Fibroblast of pulmonary artery (primary cell): ENCODE measurements around the gene HOXA11.

Experiments
- DNase-seq: peaks from one replicate; pipeline ENCODE4 v3.0.0-alpha.2; 2010; ENCODE audit warnings: low read depth
- H3K4me3 ChIP-seq: replicated peaks from 2 replicates; pipeline ENCODE4 v1.5.1; 2011; ENCODE audit warnings: low read depth, mild to moderate bottlenecking, control low read depth, low read length, moderate library complexity
- CTCF ChIP-seq: IDR thresholded peaks from 2 replicates; pipeline ENCODE4 v1.5.1; 2011; ENCODE audit warnings: mild to moderate bottlenecking, control low read depth, low read length, inconsistent platforms; ENCODE audit errors: missing control alignments

HOXA11 gene

DNA sequence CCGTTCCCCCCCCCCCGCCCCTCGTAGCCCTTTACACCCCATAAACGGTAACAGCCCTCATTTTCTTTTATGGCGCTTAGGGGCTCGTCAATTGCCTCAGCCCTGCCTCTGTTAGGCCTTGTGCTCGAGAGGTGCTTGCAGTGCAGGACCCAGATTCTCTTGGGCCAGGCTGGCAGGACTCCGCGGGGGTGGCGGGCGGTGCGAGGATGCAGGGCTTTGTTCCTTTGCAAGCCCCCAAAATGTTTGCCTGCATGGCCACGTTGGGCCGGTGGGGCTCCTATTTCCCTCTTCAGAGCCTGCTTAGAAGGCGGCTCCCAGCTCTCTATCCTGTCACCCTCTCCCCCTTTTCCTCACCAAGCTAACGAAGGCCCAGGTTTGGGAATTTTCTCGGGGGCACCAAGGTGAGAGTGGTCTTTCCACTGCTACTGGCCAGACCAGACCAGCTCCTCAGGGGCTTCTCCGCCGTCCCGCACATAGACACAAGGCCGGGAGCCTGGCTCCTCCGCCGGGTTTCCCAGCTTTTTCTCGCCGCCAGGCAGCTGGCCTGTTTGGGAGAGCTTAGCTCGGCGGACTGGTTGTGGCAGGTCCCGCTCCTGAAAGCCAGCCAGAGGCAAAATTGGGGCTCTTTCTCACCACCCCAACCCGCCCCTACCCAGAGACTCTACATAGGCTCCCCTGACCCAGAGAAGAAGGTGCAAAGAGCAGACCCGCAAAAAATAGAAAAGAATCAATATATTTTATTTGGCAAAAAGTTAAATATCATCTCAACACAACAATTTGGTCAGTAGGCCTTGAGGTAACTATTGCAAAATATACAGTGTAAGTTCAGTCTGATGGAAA is 23.1 kb downstream of the HOXA11 start:
- TF ChIP-seq CTCF, result no peak
- DNase-seq, result no peak
- no peak overlapping the region for H3K4me3 ChIP-seq

DNA sequence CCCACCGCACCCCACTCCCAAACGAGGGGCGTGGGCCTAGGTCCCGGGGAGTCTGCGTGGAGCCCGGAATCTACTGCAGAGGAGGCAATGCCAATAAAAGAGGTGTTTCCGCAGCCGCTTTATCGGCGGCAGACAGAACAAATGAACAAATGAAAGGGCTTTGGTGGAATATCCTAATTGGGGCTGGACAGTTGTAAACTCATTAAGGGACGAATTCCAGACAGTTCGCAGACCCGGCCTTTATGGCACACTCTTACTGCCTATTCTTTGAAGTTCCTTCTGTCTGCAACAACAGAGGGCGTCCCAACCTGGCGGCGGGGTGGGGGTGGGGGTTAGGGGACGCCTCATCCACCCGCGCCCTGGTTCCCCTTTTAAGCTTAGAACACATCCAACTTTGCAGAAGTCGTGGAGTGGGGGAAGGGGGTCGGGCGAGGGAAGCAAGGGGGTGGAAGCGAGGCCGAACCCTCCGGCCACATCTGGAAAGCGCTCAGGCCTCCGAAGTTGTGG is 23.8 kb downstream of the HOXA11 start:
- H3K4me3 ChIP-seq, result peak overlapping the region; percentile 48
- no peak for TF ChIP-seq CTCF
- no peak for DNase-seq

DNA sequence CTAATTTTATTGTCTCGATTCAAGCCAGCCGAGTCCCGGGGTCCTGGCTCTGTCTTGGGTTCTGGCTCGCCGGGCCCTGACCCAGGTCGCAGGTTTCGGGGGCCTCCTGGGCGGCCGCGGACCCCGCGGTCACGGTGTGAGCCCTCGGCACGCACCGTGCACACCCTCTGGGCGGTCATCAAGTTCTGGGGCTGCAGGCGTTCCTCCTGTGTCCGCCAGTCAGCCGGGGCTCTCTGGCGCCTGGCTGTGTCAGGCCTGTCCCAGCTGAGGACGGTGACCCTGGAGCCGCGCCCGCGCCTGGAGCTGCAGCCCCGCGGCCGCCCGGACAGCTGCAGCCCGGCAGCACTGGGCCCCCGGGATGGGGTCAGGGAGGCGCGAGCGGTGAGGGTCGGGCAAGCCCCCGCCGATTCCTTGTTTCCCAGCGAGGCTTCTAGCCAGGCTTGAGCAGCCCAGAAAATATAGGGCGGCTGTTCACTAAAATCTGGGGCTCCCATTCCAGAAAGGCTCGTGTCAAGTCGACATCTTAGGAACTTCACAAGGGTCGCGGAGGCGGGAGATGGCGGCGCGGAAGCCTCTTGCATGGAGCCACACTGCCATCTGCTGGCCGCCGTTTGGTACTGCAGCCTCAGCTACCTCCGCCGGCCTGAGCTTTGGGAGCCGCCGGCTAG is 24.4 kb downstream of the HOXA11 start:
- peak; percentile 82 for DNase-seq
- H3K4me3 ChIP-seq, result peak overlapping the region; percentile 48
- peak; percentile 86 for TF ChIP-seq CTCF

GRCh38 chr7:27160145-27160545 is 24.9 kb downstream of the HOXA11 start:
- H3K4me3 ChIP-seq, result no peak overlapping the region
- no peak for DNase-seq
- no peak for TF ChIP-seq CTCF

DNA sequence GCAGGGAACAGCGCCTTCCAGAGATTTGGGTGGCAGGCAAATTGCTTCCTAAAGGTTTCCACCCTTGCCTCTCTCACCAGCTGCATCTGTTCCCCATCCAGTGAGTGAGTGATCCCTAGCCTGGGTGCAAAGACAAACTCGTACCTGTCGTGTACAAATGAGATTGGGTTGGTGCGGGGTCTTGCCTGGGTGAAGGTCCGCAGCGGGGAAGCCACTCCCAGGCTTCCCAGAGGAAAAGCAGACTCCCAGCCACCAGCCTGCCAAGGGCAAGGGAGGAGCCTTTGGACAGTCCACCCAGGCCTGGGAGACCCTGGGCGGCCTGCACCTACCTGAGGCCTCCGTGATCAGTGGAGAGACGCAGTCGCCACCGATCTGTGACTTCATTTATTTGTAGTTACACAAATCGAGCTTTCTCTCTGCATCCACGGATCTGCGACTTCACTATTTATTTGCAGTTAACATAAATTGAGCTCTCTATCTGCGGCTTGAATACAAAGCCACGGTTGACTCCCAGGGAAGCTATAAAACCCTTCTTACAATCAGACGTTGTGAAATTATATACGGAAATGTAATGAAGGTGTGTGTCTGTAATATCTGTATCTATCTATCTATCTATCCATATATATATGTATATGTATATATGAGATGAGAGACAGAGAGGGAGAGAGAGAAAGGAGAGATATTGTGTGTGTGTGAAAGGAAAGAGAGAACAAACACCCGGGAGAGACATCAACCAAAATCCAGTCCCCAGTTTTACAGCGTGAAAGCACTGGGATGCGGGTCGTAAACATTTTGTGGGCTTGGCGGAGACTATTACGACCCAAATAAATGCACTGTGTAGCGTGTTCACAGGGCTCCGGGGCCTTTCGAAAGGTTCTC is 25.5 kb downstream of the HOXA11 start:
- H3K4me3 ChIP-seq, result no peak overlapping the region
- TF ChIP-seq CTCF, result no peak
- DNase-seq, result no peak

- no peak for DNase-seq
- TF ChIP-seq CTCF, result no peak
- H3K4me3 ChIP-seq, result no peak overlapping the region
Observed at GRCh38 chr7:27158436-27159265, 26.4 kb downstream of the HOXA11 start.
